IPS-18a (cell line): ENCODE results near the gene TUBB2B.

ENCODE experiments used
- H3K27ac ChIP-seq: one replicate; pipeline ENCODE4 v1.5.1; 2013; ENCODE audit warnings: low read length
- H3K27me3 ChIP-seq: one replicate; pipeline ENCODE4 v1.6.1; 2013; ENCODE audit warnings: mild to moderate bottlenecking, low read length; ENCODE audit not compliant: control insufficient read depth, insufficient read depth
- H3K36me3 ChIP-seq: one replicate; pipeline ENCODE4 v1.6.1; 2013; ENCODE audit warnings: low read depth, low read length; ENCODE audit not compliant: control insufficient read depth
- H3K4me1 ChIP-seq: one replicate; pipeline ENCODE4 v1.6.1; 2013; ENCODE audit warnings: low read depth, low read length; ENCODE audit not compliant: control insufficient read depth
- H3K4me3 ChIP-seq: one replicate; pipeline ENCODE4 v1.5.1; 2013; ENCODE audit warnings: low read length
- H3K9ac ChIP-seq: one replicate; pipeline ENCODE4 v1.6.1; 2013; ENCODE audit warnings: mild to moderate bottlenecking, low read length, moderate library complexity
- H3K9me3 ChIP-seq: one replicate; pipeline ENCODE4 v1.6.1; 2013; ENCODE audit warnings: low read depth, low read length; ENCODE audit not compliant: control insufficient read depth

Gene TUBB2B

GRCh38 chr6:3217286-3217685 is 10.2 kb downstream of the TUBB2B start:
- no peak overlapping the region for H3K27ac ChIP-seq
- no peaks in the 10 kb centered on the region for H3K36me3 ChIP-seq
- peaks cover 8% of the 10 kb centered on the region for H3K4me1 ChIP-seq
- H3K9me3 ChIP-seq = no peaks in the 10 kb centered on the region
- H3K27me3 ChIP-seq = no peaks in the 10 kb centered on the region
- no peak overlapping the region for H3K9ac ChIP-seq
- H3K4me3 ChIP-seq = no peak overlapping the region

- Histone ChIP-seq H3K36me3 (no peaks in the 10 kb centered on the region), H3K9ac (no peak overlapping the region), H3K27me3 (no peaks in the 10 kb centered on the region), H3K4me1 (no peaks in the 10 kb centered on the region), H3K9me3 (no peaks in the 10 kb centered on the region), H3K27ac (no peak overlapping the region), H3K4me3 (no peak overlapping the region)
Observed at GRCh38 chr6:3214898-3215297, 12.6 kb downstream of the TUBB2B start.

GRCh38 chr6:3213334-3213695 is 14.1 kb downstream of the TUBB2B start:
- H3K4me3 ChIP-seq = no peak overlapping the region
- peaks cover 12% of the 10 kb centered on the region for H3K4me1 ChIP-seq
- no peaks in the 10 kb centered on the region for H3K36me3 ChIP-seq
- no peak overlapping the region for H3K9ac ChIP-seq
- H3K9me3 ChIP-seq = no peaks in the 10 kb centered on the region
- no peak overlapping the region for H3K27ac ChIP-seq
- no peaks in the 10 kb centered on the region for H3K27me3 ChIP-seq

- no peaks in the 10 kb centered on the region for H3K27me3 ChIP-seq
- no peak overlapping the region for H3K4me3 ChIP-seq
- no peak overlapping the region for H3K27ac ChIP-seq
- no peak overlapping the region for H3K9ac ChIP-seq
- peaks cover 14% of the 10 kb centered on the region for H3K4me1 ChIP-seq
- H3K9me3 ChIP-seq = no peaks in the 10 kb centered on the region
- H3K36me3 ChIP-seq = no peaks in the 10 kb centered on the region
Observed at GRCh38 chr6:3212261-3212660, 15.2 kb downstream of the TUBB2B start.

- Histone ChIP-seq H3K4me3 (no peak overlapping the region), H3K4me1 (peaks cover 14% of the 10 kb centered on the region), H3K36me3 (no peaks in the 10 kb centered on the region), H3K9me3 (no peaks in the 10 kb centered on the region), H3K27me3 (no peaks in the 10 kb centered on the region), H3K27ac (no peak overlapping the region), H3K9ac (no peak overlapping the region)
Observed at GRCh38 chr6:3211681-3212080, 15.8 kb downstream of the TUBB2B start.

GRCh38 chr6:3210024-3210610 is 17.3 kb downstream of the TUBB2B start:
- Histone ChIP-seq H3K36me3 (no peaks in the 10 kb centered on the region), H3K27ac (no peak overlapping the region), H3K9me3 (no peaks in the 10 kb centered on the region), H3K9ac (no peak overlapping the region), H3K4me3 (no peak overlapping the region), H3K27me3 (no peaks in the 10 kb centered on the region), H3K4me1 (peaks cover 14% of the 10 kb centered on the region)

GRCh38 chr6:3209114-3210023 is 18.1 kb downstream of the TUBB2B start:
- Histone ChIP-seq H3K27me3 (no peaks in the 10 kb centered on the region), H3K9me3 (no peaks in the 10 kb centered on the region), H3K36me3 (no peaks in the 10 kb centered on the region), H3K4me1 (peaks cover 14% of the 10 kb centered on the region), H3K4me3 (no peak overlapping the region), H3K9ac (no peak overlapping the region), H3K27ac (no peak overlapping the region)

GRCh38 chr6:3208775-3209113 is 18.7 kb downstream of the TUBB2B start:
- Histone ChIP-seq H3K9me3 (no peaks in the 10 kb centered on the region), H3K36me3 (no peaks in the 10 kb centered on the region), H3K27ac (no peak overlapping the region), H3K4me1 (peaks cover 14% of the 10 kb centered on the region), H3K9ac (no peak overlapping the region), H3K27me3 (no peaks in the 10 kb centered on the region), H3K4me3 (peak overlapping the region; percentile 10)

GRCh38 chr6:3208098-3208774 is 19.2 kb downstream of the TUBB2B start:
- Histone ChIP-seq H3K4me1 (peaks cover 14% of the 10 kb centered on the region), H3K27me3 (no peaks in the 10 kb centered on the region), H3K9ac (no peak overlapping the region), H3K4me3 (peak overlapping the region; percentile 10), H3K9me3 (no peaks in the 10 kb centered on the region), H3K27ac (no peak overlapping the region), H3K36me3 (no peaks in the 10 kb centered on the region)

- Histone ChIP-seq H3K27ac (no peak overlapping the region), H3K4me1 (peaks cover 14% of the 10 kb centered on the region), H3K36me3 (no peaks in the 10 kb centered on the region), H3K9ac (no peak overlapping the region), H3K4me3 (no peak overlapping the region), H3K9me3 (no peaks in the 10 kb centered on the region), H3K27me3 (no peaks in the 10 kb centered on the region)
Observed at GRCh38 chr6:3206339-3207015, 21.0 kb downstream of the TUBB2B start.

- Histone ChIP-seq H3K4me3 (no peak overlapping the region), H3K27ac (no peak overlapping the region), H3K27me3 (no peaks in the 10 kb centered on the region), H3K9ac (no peak overlapping the region), H3K4me1 (peaks cover 14% of the 10 kb centered on the region), H3K36me3 (no peaks in the 10 kb centered on the region), H3K9me3 (no peaks in the 10 kb centered on the region)
Observed at GRCh38 chr6:3205913-3206312, 21.5 kb downstream of the TUBB2B start.
